LNCAP (cell line): ENCODE measurements around the gene NLRX1.

Source experiments
- TF ChIP-seq, protein P1 (sequence below): fragments of 450-650 bp; IDR thresholded peaks from 2 replicates; pipeline ENCODE4 v1.5.1; 2017; ENCODE audit warnings: mild to moderate bottlenecking

NLRX1 gene

DNA sequence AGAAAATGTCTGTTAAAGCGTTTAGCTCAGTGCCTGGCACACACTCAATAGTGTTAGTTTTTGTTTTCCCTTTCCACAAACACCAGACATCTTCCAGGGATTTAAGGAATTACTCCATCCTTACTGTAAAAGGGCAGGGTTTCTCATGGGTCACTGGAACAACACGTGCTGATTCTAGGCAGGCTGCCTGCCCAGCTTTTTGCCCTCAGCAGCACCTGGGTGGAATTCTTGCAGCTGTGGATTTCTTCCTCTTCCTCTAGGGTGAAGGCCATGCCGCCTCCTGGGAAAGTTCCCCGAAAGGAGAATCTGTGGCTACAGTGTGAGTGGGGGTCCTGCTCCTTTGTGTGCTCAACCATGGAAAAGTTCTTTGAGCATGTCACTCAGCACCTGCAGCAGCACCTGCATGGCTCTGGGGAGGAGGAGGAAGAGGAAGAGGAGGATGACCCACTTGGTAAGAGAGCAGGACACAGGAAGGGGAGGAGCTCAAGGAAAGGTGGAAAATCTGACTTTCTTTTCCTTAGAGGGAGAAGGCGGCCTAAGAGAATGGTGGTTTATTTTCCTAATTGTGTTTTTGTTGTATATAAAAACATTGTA lies 41.8 kb upstream of the NLRX1 start:
- TF ChIP-seq, protein P1, sequence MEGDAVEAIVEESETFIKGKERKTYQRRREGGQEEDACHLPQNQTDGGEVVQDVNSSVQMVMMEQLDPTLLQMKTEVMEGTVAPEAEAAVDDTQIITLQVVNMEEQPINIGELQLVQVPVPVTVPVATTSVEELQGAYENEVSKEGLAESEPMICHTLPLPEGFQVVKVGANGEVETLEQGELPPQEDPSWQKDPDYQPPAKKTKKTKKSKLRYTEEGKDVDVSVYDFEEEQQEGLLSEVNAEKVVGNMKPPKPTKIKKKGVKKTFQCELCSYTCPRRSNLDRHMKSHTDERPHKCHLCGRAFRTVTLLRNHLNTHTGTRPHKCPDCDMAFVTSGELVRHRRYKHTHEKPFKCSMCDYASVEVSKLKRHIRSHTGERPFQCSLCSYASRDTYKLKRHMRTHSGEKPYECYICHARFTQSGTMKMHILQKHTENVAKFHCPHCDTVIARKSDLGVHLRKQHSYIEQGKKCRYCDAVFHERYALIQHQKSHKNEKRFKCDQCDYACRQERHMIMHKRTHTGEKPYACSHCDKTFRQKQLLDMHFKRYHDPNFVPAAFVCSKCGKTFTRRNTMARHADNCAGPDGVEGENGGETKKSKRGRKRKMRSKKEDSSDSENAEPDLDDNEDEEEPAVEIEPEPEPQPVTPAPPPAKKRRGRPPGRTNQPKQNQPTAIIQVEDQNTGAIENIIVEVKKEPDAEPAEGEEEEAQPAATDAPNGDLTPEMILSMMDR = no peak

- TF ChIP-seq, protein P1 = no peak
Measured at GRCh38 chr11:119130662-119131061, 37.9 kb upstream of the NLRX1 start.

- TF ChIP-seq, protein P1 = peak; percentile 56
Measured at GRCh38 chr11:119134389-119134978, 34.0 kb upstream of the NLRX1 start.

GRCh38 chr11:119144825-119145486 lies 23.6 kb upstream of the NLRX1 start:
- TF ChIP-seq, protein P1 = peak; percentile 60

GRCh38 chr11:119145551-119145950 lies 23.0 kb upstream of the NLRX1 start:
- TF ChIP-seq, protein P1 = no peak

DNA sequence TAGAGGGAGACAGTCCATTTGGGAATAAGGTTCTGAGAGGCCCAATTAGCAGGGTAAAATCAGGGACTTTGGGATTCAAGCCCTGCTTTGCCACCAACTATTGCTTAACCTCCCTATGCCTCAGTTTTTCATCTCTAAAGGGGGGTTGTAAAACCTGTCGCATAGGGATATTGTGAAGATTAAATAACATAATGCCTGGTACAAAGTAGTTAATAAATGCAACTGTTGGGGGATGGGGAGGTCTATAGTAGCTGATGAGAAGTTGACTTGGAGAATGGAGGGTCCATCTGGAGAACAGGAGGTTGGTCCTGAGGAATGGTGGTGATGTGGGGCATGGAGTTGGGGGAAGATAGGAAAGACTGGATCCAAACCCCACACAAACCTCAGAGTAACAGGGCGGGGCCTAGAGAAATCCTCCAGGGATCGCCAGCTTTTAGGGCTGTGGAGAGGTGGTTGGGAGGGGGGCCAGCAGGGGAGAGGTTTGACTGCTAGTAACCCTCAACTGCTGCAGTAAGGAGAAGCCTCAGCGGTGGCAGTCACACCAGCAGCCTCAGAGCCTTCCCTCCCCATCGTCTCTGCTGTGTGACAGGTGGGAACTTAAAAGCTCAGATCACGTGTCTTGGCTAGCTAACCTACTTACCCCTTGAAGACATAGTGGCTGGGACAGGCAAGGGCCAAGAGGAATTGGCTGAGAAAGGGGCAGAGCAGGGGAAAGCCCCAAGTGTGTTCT lies 20.8 kb upstream of the NLRX1 start:
- TF ChIP-seq, protein P1 = no peak

DNA sequence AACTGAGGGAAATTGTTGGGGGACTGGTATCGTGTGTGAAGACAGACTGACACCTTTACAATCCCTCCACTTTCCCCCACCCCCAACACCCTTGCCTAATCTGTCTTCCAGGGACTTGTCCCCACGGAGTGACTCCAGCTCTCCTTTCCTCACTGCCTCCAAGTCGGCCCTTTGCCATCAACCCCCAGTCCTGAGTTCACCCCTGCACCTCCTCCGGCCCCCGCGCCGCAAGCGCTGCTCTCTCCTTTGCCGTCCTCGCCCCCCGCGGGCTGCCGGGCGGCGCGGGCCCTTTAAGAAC lies 19.9 kb upstream of the NLRX1 start:
- TF ChIP-seq, protein P1 = no peak
